H9 (cell line): ENCODE results near the gene PPP2R2B. TPM values are rescaled to one million over a fixed set of nuclear protein-coding genes. Genes with fewer than 3 reads are reported as not detected.

Experiments used
- DNase-seq: peaks from one replicate; pipeline ENCODE4 v3.0.0-alpha.2; 2017
- H2AFZ ChIP-seq: one replicate; pipeline ENCODE4 v1.6.1; 2013; ENCODE audit warnings: mild to moderate bottlenecking, low read length, control low read depth, moderate library complexity
- H2AK5ac ChIP-seq: 2 replicates; pipeline ENCODE4 v1.6.1; 2013; ENCODE audit warnings: low read length, control low read depth, mixed read lengths; ENCODE audit not compliant: insufficient read length
- H2BK120ac ChIP-seq: one replicate; pipeline ENCODE4 v1.6.1; 2013; ENCODE audit warnings: low read depth, mild to moderate bottlenecking, low read length, control low read depth, inconsistent platforms; ENCODE audit not compliant: poor library complexity, severe bottlenecking
- H2BK12ac ChIP-seq: 2 replicates; pipeline ENCODE4 v1.6.1; 2013; ENCODE audit warnings: low read length, control low read depth, mixed read lengths, low read depth; ENCODE audit not compliant: insufficient read length
- H2BK15ac ChIP-seq: 2 replicates; pipeline ENCODE4 v1.6.1; 2013; ENCODE audit warnings: low read depth, low read length, control low read depth
- H2BK20ac ChIP-seq: one replicate; pipeline ENCODE4 v1.6.1; 2013; ENCODE audit warnings: low read depth, mild to moderate bottlenecking, low read length, control low read depth, inconsistent platforms; ENCODE audit not compliant: poor library complexity, severe bottlenecking
- H2BK5ac ChIP-seq: 2 replicates; pipeline ENCODE4 v1.6.1; 2013; ENCODE audit warnings: low read length, control low read depth, mixed read lengths; ENCODE audit not compliant: insufficient read length
- H3K14ac ChIP-seq: 2 replicates; pipeline ENCODE4 v1.6.1; 2013; ENCODE audit warnings: low read length, control low read depth; ENCODE audit not compliant: insufficient read depth
- H3K18ac ChIP-seq: 2 replicates; pipeline ENCODE4 v1.6.1; 2013; ENCODE audit warnings: low read depth, mild to moderate bottlenecking, mixed read lengths, low read length, control low read depth; ENCODE audit not compliant: insufficient read length
- H3K23ac ChIP-seq: 2 replicates; pipeline ENCODE4 v1.6.1; 2013; ENCODE audit warnings: low read length, control low read depth, mixed read lengths, low read depth; ENCODE audit not compliant: insufficient read length
- H3K23me2 ChIP-seq: 2 replicates; pipeline ENCODE4 v1.6.1; 2013; ENCODE audit warnings: low read depth, mild to moderate bottlenecking, mixed read lengths, low read length, control low read depth; ENCODE audit not compliant: insufficient read length, poor library complexity, severe bottlenecking
- H3K27ac ChIP-seq: 2 replicates; pipeline ENCODE4 v1.5.1; 2013; ENCODE audit warnings: low read length, control low read depth, mixed read lengths, low read depth; ENCODE audit not compliant: insufficient read length
- H3K27me3 ChIP-seq: 2 replicates; pipeline ENCODE4 v1.6.1; 2013; ENCODE audit warnings: low read length, control low read depth, inconsistent platforms; ENCODE audit not compliant: insufficient read depth
- H3K4ac ChIP-seq: 2 replicates; pipeline ENCODE4 v1.6.1; 2013; ENCODE audit warnings: low read depth, mild to moderate bottlenecking, control low read depth, inconsistent platforms, low read length, moderate library complexity
- H3K4me1 ChIP-seq: 2 replicates; pipeline ENCODE4 v1.6.1; 2013; ENCODE audit warnings: low read length, control low read depth, inconsistent platforms; ENCODE audit not compliant: insufficient read depth
- H3K4me2 ChIP-seq: 2 replicates; pipeline ENCODE4 v1.6.1; 2013; ENCODE audit warnings: low read length, control low read depth, mixed read lengths; ENCODE audit not compliant: insufficient read length, insufficient read depth
- H3K56ac ChIP-seq: 2 replicates; pipeline ENCODE4 v1.6.1; 2013; ENCODE audit warnings: low read depth, mild to moderate bottlenecking, mixed read lengths, low read length, control low read depth; ENCODE audit not compliant: insufficient read length
- H3K79me1 ChIP-seq: 2 replicates; pipeline ENCODE4 v1.6.1; 2013; ENCODE audit warnings: low read depth, mild to moderate bottlenecking, moderate library complexity, low read length, control low read depth, inconsistent platforms; ENCODE audit not compliant: insufficient read depth, poor library complexity, severe bottlenecking
- H3K79me2 ChIP-seq: 2 replicates; pipeline ENCODE4 v1.6.1; 2013; ENCODE audit warnings: low read length, control low read depth, inconsistent platforms; ENCODE audit not compliant: insufficient read depth
- H3K9ac ChIP-seq: 2 replicates; pipeline ENCODE4 v1.6.1; 2013; ENCODE audit warnings: low read length, control low read depth, mixed read lengths; ENCODE audit not compliant: insufficient read length; ENCODE audit errors: extremely low read depth
- H3K9me3 ChIP-seq: one replicate; pipeline ENCODE4 v1.6.1; 2013; ENCODE audit warnings: low read depth, low read length, inconsistent platforms; ENCODE audit not compliant: control insufficient read depth
- H3T11ph ChIP-seq: one replicate; pipeline ENCODE4 v1.6.1; 2013; ENCODE audit warnings: mild to moderate bottlenecking, low read length, control low read depth, inconsistent platforms
- H4K20me1 ChIP-seq: one replicate; pipeline ENCODE4 v1.6.1; 2013; ENCODE audit not compliant: control insufficient read depth, insufficient read length, insufficient read depth
- H4K5ac ChIP-seq: 2 replicates; pipeline ENCODE4 v1.6.1; 2013; ENCODE audit warnings: low read depth, mild to moderate bottlenecking, mixed read lengths, low read length, control low read depth; ENCODE audit not compliant: insufficient read length
- H4K8ac ChIP-seq: replicated peaks from 2 replicates; pipeline ENCODE4 v1.6.1; 2013; ENCODE audit warnings: low read length, control low read depth, mixed read lengths, low read depth; ENCODE audit not compliant: insufficient read length
- H4K91ac ChIP-seq: 2 replicates; pipeline ENCODE4 v1.6.1; 2013; ENCODE audit warnings: low read depth, mild to moderate bottlenecking, moderate library complexity, mixed read lengths, low read length, control low read depth; ENCODE audit not compliant: insufficient read length
- H3K27ac Mint-ChIP-seq, 3 experiments: 2 replicates in 2 of 3; 3 replicates in 1 of 3; pipeline ENCODE4 v1.8.0; 2020 to 2021; ENCODE audit warnings: mixed read lengths in 3 of 3, mild to moderate bottlenecking in 1 of 3, moderate library complexity in 1 of 3
- H3K27me3 Mint-ChIP-seq: 2 replicates; pipeline ENCODE4 v1.8.0; 2021; ENCODE audit warnings: low read depth, mild to moderate bottlenecking, moderate library complexity, mixed read lengths
- H3K36me3 Mint-ChIP-seq, 3 experiments: 2 replicates in 2 of 3; 3 replicates in 1 of 3; pipeline ENCODE4 v1.8.0; 2020 to 2021; ENCODE audit warnings: low read depth in 3 of 3, mixed read lengths in 3 of 3; ENCODE audit not compliant: insufficient read depth in 1 of 3
- H3K4me1 Mint-ChIP-seq, 2 experiments: 2 replicates each; pipeline ENCODE4 v1.8.0; 2020; ENCODE audit warnings: mixed read lengths in 2 of 2
- H3K4me3 Mint-ChIP-seq, 2 experiments: 2 replicates in 1 of 2; 3 replicates in 1 of 2; pipeline ENCODE4 v1.8.0; 2020 to 2021; ENCODE audit warnings: mild to moderate bottlenecking in 2 of 2, mixed read lengths in 2 of 2, moderate library complexity in 1 of 2
- H3K9me3 Mint-ChIP-seq, 2 experiments: 2 replicates in 1 of 2; 3 replicates in 1 of 2; pipeline ENCODE4 v1.8.0; 2020; ENCODE audit warnings: mild to moderate bottlenecking in 2 of 2, mixed read lengths in 2 of 2, moderate library complexity in 1 of 2
- CTCF ChIP-seq: fragments of 200-600 bp; sonication (generic); conservative IDR thresholded peaks from 3 replicates; pipeline ENCODE4 v1.8.0; 2021; ENCODE audit warnings: antibody characterized with exemption, mild to moderate bottlenecking
- WGBS: extraction: QIAGEN DNeasy Blood & Tissue Kit; methylation state at CpG from one replicate; pipeline ENCODE4 v1.1.7; 2013; ENCODE audit warnings: missing lambda C conversion rate, low lambda C conversion rate, mixed read lengths; ENCODE audit not compliant: insufficient read length; ENCODE audit errors: extremely low coverage; 5-methylcytosine and 5-hydroxymethylcytosine counted together
- total RNA-seq: library from RNA; stranded (reverse); gene quantifications from 2 replicates; pipeline ENCODE4 v1.2.1, GENCODE V29; 2021

The PPP2R2B gene
- total RNA-seq, 1 experiment from 2014 or later = 14.3 TPM

GRCh38 chr5:146620031-146620668, 258.4 kb downstream of the PPP2R2B start:
- H4K91ac ChIP-seq = no peak overlapping the region
- H3K4me2 ChIP-seq = no peak overlapping the region
- WGBS = no CpG with 5 or more reads among the region's 10 CpGs
- no peak overlapping the region for H4K8ac ChIP-seq
- no peak overlapping the region for H3K56ac ChIP-seq
- H3K27me3 ChIP-seq = no peaks in the 10 kb centered on the region
- no peak overlapping the region for H3K4ac ChIP-seq
- H2AK5ac ChIP-seq = no peak overlapping the region
- Mint-ChIP-seq H3K36me3 (peaks cover 16 to 25% (median 23%) of the 10 kb centered on the region in 3 experiments), H3K4me1 (peaks cover 17 to 27% of the 10 kb centered on the region in 2 experiments), H3K9me3 (peaks cover 16 to 20% of the 10 kb centered on the region in 2 experiments), H3K4me3 (no peak overlapping the region), H3K27me3 (no peaks in the 10 kb centered on the region), H3K27ac (peak overlapping the region; percentile 21 to 43 (median 28); a peak in 3 of 7 replicates)
- H4K5ac ChIP-seq = no peak overlapping the region
- H2BK12ac ChIP-seq = no peak overlapping the region
- no peak overlapping the region for H3K9ac ChIP-seq
- no peaks in the 10 kb centered on the region for H4K20me1 ChIP-seq
- no peak overlapping the region for H3K23ac ChIP-seq
- H2BK120ac ChIP-seq = no peak overlapping the region
- H3T11ph ChIP-seq = no peak overlapping the region
- DNase-seq = no peak
- H2BK15ac ChIP-seq = no peak overlapping the region
- no peaks in the 10 kb centered on the region for H3K23me2 ChIP-seq
- H3K4me1 ChIP-seq = no peaks in the 10 kb centered on the region; the same call in 1 of the 2 replicates
- no peak overlapping the region for H3K27ac ChIP-seq
- no peak overlapping the region for H2AFZ ChIP-seq
- TF ChIP-seq CTCF = no peak
- H3K79me1 ChIP-seq = no peaks in the 10 kb centered on the region
- no peak overlapping the region for H2BK5ac ChIP-seq
- H3K9me3 ChIP-seq = no peaks in the 10 kb centered on the region
- H3K14ac ChIP-seq = no peak overlapping the region
- H3K18ac ChIP-seq = no peak overlapping the region
- no peaks in the 10 kb centered on the region for H3K79me2 ChIP-seq
- H2BK20ac ChIP-seq = no peak overlapping the region
